WTC11 (cell line): Measurements from ENCODE around the gene SERPIND1. TPM values are rescaled to one million over a fixed set of nuclear protein-coding genes. Genes with fewer than 3 reads are reported as not detected.
"Not testable (repeated sequence)": the region's sequence is repeated elsewhere in the genome, so short reads cannot be mapped to it uniquely, and the experiment has no call there.

Source experiments
- ATAC-seq: fragments of 200-7000 bp; cut with Tn5 transposase; 2 replicates; pipeline ENCODE4 v1.10.0; 2021; ENCODE audit warnings: mild to moderate bottlenecking, moderate library complexity
- CTCF ChIA-PET: fragments of 300-600 bp; sonication (Branson Sonifier 250); formaldehyde crosslinking; loops from one replicate; lab custom pipeline; 2021; ENCODE audit warnings: antibody characterized with exemption; lab: Charles Lee
- POLR2A ChIA-PET: fragments of 350-600 bp; sonication (Branson Sonifier 250); formaldehyde crosslinking; loops from one replicate; lab custom pipeline; 2021; ENCODE audit warnings: antibody characterized with exemption; lab: Charles Lee
- DNase-seq: peaks from one replicate; pipeline ENCODE4 v3.0.0; 2021; ENCODE audit warnings: low spot score
- H3K27ac Mint-ChIP-seq: 2 replicates; pipeline ENCODE4 v1.8.0; 2021; ENCODE audit warnings: mixed read lengths
- H3K27me3 Mint-ChIP-seq: 2 replicates; pipeline ENCODE4 v1.8.0; 2021; ENCODE audit warnings: low read depth, mild to moderate bottlenecking, moderate library complexity, mixed read lengths
- H3K36me3 Mint-ChIP-seq: 2 replicates; pipeline ENCODE4 v1.8.0; 2021; ENCODE audit warnings: mixed read lengths
- H3K4me1 Mint-ChIP-seq: 2 replicates; pipeline ENCODE4 v1.8.0; 2022; ENCODE audit warnings: mixed read lengths
- H3K4me3 Mint-ChIP-seq: 2 replicates; pipeline ENCODE4 v1.8.0; 2021; ENCODE audit warnings: mild to moderate bottlenecking, moderate library complexity, mixed read lengths
- H3K9me3 Mint-ChIP-seq: 2 replicates; pipeline ENCODE4 v1.8.0; 2021; ENCODE audit warnings: mixed read lengths
- ESRRA ChIP-seq: sonication (generic); formaldehyde crosslinking; IDR thresholded peaks from 2 replicates; pipeline ENCODE4 v1.8.1; 2022; ENCODE audit warnings: mild to moderate bottlenecking, missing genetic modification reagents, borderline replicate concordance
- HMGA2 ChIP-seq: fragments of 250-450 bp; sonication (Bioruptor Pico); IDR thresholded peaks from 2 replicates; pipeline ENCODE4 v1.4.0; 2021; ENCODE audit warnings: mild to moderate bottlenecking, moderate library complexity
- JAZF1 ChIP-seq: fragments of 250-450 bp; sonication (Bioruptor Pico); IDR thresholded peaks from 2 replicates; pipeline ENCODE4 v1.9.0; 2021; ENCODE audit warnings: moderate library complexity, mild to moderate bottlenecking, inconsistent platforms
- SP1 ChIP-seq: sonication (generic); formaldehyde crosslinking; conservative IDR thresholded peaks from 2 replicates; pipeline ENCODE4 v1.8.1; 2022; ENCODE audit warnings: missing genetic modification reagents
- TCF7 ChIP-seq: sonication (generic); formaldehyde crosslinking; IDR thresholded peaks from 2 replicates; pipeline ENCODE4 v1.8.0; 2022; ENCODE audit warnings: mild to moderate bottlenecking, low read depth, missing genetic modification reagents, moderate library complexity
- TP53 ChIP-seq: sonication (generic); formaldehyde crosslinking; IDR thresholded peaks from 2 replicates; pipeline ENCODE4 v1.8.1; 2023; ENCODE audit warnings: mild to moderate bottlenecking, missing genetic modification reagents
- total RNA-seq: library from RNA; stranded (reverse); gene quantifications from 3 replicates; pipeline ENCODE4 v1.2.3, GENCODE V29; 2021
- TF ChIP-seq, protein P1 (sequence below): fragments of 250-450 bp; sonication (Bioruptor Pico); IDR thresholded peaks from 2 replicates; pipeline ENCODE4 v1.9.0; 2021; ENCODE audit warnings: moderate library complexity, mild to moderate bottlenecking, inconsistent platforms, borderline replicate concordance
- TF ChIP-seq, protein P2 (sequence below): sonication (generic); formaldehyde crosslinking; IDR thresholded peaks from 2 replicates; pipeline ENCODE4 v1.8.1; 2022; ENCODE audit warnings: low read depth, mild to moderate bottlenecking, moderate library complexity, missing genetic modification reagents, borderline replicate concordance
- TF ChIP-seq, protein P3 (sequence below): sonication (generic); formaldehyde crosslinking; IDR thresholded peaks from 2 replicates; pipeline ENCODE4 v1.8.0; 2022; ENCODE audit warnings: mild to moderate bottlenecking, missing genetic modification reagents
- TF ChIP-seq, protein P4 (sequence below): sonication (generic); formaldehyde crosslinking; IDR thresholded peaks from 2 replicates; pipeline ENCODE4 v1.8.1; 2022; ENCODE audit warnings: missing genetic modification reagents, borderline replicate concordance
- TF ChIP-seq, protein P5 (sequence below): fragments of 200-600 bp; IDR thresholded peaks from 2 replicates; pipeline ENCODE4 v1.8.0; 2022; ENCODE audit warnings: antibody characterized with exemption
- TF ChIP-seq, protein P6 (sequence below): sonication (generic); formaldehyde crosslinking; IDR thresholded peaks from 2 replicates; pipeline ENCODE4 v1.8.1; 2022; ENCODE audit warnings: mild to moderate bottlenecking, moderate library complexity, missing genetic modification reagents
- TF ChIP-seq, protein P7 (sequence below): sonication (generic); formaldehyde crosslinking; IDR thresholded peaks from 2 replicates; pipeline ENCODE4 v1.8.0; 2022; ENCODE audit warnings: missing genetic modification reagents

The SERPIND1 gene
- total RNA-seq, 1 experiment from 2014 or later, result 0.22 TPM

DNA sequence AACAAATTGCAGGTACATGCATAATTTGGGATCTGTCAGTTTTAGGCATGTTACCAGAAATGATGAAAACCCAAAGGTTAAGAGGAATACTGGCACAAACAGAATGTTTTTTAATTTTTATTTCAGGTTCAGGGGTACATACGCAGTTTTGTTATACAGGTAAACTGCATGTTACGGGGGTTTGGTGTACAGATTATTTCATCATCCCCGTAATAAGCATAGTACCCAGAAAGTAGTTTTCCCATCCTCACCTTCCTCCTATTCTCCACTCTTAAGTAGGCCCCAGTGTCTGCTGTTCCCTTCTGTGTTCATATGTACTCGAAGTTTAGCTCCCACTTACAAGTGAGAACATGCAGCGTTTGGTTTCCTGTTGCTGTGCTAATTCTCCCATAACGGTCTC lies 51.7 kb downstream of the SERPIND1 start:
- CTCF ChIA-PET, result no interaction called here

DNA sequence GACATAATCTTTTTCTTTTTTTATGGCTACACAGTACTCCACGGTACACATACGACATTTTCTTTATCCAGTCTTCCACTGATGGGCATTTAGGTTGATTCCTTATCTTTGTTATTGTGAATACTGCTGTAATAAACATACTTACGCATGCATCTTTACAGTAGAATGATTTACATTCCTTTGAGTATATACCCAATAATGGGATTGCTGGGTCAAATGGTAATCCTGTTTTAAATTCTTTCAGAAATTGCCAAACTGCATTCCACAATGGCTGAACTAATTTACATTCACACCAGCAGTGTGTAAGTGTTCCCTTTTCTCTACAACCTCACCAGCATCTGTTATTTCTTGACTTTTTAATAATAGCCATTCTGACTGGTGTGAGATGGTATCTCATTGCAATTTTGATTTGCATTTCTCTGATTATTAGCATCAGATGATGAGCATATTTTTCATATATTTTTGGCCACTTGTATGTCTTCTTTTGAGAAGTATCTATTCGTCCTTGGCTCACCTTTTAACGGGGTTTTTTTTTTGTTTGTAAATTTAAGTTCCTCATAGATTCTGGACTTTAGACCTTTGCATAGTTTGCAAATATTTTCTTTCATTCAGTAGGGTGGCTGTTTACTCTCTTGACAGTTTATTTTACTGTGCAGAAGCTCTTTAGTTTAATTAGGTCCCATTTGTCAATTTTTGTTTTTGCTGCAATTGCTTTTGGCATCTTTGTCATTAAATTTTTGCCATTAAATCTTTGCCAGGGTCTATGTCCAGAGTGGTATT lies 52.6 kb downstream of the SERPIND1 start:
- H3K36me3 Mint-ChIP-seq, DNase-seq, H3K27me3 Mint-ChIP-seq, ATAC-seq, H3K4me3 Mint-ChIP-seq, POLR2A ChIA-PET, H3K4me1 Mint-ChIP-seq, H3K9me3 Mint-ChIP-seq: not testable (repeated sequence)
- H3K27ac Mint-ChIP-seq, result 0 out of 2 replicates have a peak overlapping the region, but pooled peaks have one; percentile 30
- CTCF ChIA-PET, result interaction anchor here (1.3 kb wide), 1 partner anchor 23 kb away, joined by 4 read pairs; no protein-coding TSS in a partner anchor

More for the DNA sequence above, 51.7 kb downstream of the SERPIND1 start:
- Mint-ChIP-seq H3K9me3 (no peaks in the 10 kb centered on the region), H3K27ac (no peak overlapping the region), H3K27me3 (no peaks in the 10 kb centered on the region), H3K36me3 (peaks cover 3% of the 10 kb centered on the region; the same call in 1 of the 2 replicates), H3K4me3 (no peak overlapping the region), H3K4me1 (peaks cover 6% of the 10 kb centered on the region; the same call in 1 of the 2 replicates)
- DNase-seq (no peak), ATAC-seq (no peak)
- no peak for TF ChIP-seq SP1 (CRISPR knock-in tag)
- TF ChIP-seq, protein P1, sequence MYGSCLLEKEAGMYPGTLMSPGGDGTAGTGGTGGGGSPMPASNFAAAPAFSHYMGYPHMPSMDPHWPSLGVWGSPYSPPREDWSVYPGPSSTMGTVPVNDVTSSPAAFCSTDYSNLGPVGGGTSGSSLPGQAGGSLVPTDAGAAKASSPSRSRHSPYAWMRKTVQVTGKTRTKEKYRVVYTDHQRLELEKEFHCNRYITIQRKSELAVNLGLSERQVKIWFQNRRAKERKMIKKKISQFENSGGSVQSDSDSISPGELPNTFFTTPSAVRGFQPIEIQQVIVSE, result no peak
- TF ChIP-seq ESRRA (CRISPR knock-in tag), result no peak
- TF ChIP-seq, protein P2, sequence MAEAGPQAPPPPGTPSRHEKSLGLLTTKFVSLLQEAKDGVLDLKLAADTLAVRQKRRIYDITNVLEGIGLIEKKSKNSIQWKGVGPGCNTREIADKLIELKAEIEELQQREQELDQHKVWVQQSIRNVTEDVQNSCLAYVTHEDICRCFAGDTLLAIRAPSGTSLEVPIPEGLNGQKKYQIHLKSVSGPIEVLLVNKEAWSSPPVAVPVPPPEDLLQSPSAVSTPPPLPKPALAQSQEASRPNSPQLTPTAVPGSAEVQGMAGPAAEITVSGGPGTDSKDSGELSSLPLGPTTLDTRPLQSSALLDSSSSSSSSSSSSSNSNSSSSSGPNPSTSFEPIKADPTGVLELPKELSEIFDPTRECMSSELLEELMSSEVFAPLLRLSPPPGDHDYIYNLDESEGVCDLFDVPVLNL, result no peak
- TF ChIP-seq TCF7 (CRISPR knock-in tag), result no peak
- TF ChIP-seq, protein P3, sequence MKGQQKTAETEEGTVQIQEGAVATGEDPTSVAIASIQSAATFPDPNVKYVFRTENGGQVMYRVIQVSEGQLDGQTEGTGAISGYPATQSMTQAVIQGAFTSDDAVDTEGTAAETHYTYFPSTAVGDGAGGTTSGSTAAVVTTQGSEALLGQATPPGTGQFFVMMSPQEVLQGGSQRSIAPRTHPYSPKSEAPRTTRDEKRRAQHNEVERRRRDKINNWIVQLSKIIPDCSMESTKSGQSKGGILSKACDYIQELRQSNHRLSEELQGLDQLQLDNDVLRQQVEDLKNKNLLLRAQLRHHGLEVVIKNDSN (CRISPR knock-in tag), result no peak
- TF ChIP-seq, protein P4, sequence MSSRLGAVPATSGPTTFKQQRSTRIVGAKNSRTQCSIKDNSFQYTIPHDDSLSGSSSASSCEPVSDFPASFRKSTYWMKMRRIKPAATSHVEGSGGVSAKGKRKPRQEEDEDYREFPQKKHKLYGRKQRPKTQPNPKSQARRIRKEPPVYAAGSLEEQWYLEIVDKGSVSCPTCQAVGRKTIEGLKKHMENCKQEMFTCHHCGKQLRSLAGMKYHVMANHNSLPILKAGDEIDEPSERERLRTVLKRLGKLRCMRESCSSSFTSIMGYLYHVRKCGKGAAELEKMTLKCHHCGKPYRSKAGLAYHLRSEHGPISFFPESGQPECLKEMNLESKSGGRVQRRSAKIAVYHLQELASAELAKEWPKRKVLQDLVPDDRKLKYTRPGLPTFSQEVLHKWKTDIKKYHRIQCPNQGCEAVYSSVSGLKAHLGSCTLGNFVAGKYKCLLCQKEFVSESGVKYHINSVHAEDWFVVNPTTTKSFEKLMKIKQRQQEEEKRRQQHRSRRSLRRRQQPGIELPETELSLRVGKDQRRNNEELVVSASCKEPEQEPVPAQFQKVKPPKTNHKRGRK (CRISPR knock-in tag), result no peak
- TF ChIP-seq, protein P5, sequence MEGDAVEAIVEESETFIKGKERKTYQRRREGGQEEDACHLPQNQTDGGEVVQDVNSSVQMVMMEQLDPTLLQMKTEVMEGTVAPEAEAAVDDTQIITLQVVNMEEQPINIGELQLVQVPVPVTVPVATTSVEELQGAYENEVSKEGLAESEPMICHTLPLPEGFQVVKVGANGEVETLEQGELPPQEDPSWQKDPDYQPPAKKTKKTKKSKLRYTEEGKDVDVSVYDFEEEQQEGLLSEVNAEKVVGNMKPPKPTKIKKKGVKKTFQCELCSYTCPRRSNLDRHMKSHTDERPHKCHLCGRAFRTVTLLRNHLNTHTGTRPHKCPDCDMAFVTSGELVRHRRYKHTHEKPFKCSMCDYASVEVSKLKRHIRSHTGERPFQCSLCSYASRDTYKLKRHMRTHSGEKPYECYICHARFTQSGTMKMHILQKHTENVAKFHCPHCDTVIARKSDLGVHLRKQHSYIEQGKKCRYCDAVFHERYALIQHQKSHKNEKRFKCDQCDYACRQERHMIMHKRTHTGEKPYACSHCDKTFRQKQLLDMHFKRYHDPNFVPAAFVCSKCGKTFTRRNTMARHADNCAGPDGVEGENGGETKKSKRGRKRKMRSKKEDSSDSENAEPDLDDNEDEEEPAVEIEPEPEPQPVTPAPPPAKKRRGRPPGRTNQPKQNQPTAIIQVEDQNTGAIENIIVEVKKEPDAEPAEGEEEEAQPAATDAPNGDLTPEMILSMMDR, result no peak
- TF ChIP-seq, protein P6, sequence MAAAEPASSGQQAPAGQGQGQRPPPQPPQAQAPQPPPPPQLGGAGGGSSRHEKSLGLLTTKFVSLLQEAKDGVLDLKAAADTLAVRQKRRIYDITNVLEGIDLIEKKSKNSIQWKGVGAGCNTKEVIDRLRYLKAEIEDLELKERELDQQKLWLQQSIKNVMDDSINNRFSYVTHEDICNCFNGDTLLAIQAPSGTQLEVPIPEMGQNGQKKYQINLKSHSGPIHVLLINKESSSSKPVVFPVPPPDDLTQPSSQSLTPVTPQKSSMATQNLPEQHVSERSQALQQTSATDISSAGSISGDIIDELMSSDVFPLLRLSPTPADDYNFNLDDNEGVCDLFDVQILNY (CRISPR knock-in tag), result no peak
- TF ChIP-seq HMGA2 (CRISPR knock-in tag), result no peak
- TF ChIP-seq JAZF1, result no peak
- TF ChIP-seq, protein P7, sequence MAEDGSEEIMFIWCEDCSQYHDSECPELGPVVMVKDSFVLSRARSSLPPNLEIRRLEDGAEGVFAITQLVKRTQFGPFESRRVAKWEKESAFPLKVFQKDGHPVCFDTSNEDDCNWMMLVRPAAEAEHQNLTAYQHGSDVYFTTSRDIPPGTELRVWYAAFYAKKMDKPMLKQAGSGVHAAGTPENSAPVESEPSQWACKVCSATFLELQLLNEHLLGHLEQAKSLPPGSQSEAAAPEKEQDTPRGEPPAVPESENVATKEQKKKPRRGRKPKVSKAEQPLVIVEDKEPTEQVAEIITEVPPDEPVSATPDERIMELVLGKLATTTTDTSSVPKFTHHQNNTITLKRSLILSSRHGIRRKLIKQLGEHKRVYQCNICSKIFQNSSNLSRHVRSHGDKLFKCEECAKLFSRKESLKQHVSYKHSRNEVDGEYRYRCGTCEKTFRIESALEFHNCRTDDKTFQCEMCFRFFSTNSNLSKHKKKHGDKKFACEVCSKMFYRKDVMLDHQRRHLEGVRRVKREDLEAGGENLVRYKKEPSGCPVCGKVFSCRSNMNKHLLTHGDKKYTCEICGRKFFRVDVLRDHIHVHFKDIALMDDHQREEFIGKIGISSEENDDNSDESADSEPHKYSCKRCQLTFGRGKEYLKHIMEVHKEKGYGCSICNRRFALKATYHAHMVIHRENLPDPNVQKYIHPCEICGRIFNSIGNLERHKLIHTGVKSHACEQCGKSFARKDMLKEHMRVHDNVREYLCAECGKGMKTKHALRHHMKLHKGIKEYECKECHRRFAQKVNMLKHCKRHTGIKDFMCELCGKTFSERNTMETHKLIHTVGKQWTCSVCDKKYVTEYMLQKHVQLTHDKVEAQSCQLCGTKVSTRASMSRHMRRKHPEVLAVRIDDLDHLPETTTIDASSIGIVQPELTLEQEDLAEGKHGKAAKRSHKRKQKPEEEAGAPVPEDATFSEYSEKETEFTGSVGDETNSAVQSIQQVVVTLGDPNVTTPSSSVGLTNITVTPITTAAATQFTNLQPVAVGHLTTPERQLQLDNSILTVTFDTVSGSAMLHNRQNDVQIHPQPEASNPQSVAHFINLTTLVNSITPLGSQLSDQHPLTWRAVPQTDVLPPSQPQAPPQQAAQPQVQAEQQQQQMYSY, result no peak
- no peak for TF ChIP-seq TP53
- POLR2A ChIA-PET, result interaction anchor here (0.6 kb wide), 1 partner anchor 25 kb away, joined by 3 read pairs; no protein-coding TSS in a partner anchor
